ENCODE results near the gene PAPPA2.

PAPPA2 gene

GRCh38 chr1:176540428-176540827 is 77.5 kb downstream of the PAPPA2 start:
- Histone ChIP-seq H3K9me3 (ENCODE audit: control insufficient read depth, insufficient read depth, low read depth, low read length) (no peaks in the 10 kb centered on the region), H3K27ac (ENCODE audit: extremely low read depth, low read depth, low read length) (no peak overlapping the region), H3K36me3 (ENCODE audit: control insufficient read depth in 2 of 2, insufficient read depth in 1 of 2, low read length in 2 of 2) (no peaks in the 10 kb centered on the region), H3K4me3 (ENCODE audit: low read depth, low read length) (no peak overlapping the region), H3K4me1 (ENCODE audit: control insufficient read depth, insufficient read depth, low read length) (no peaks in the 10 kb centered on the region)
- CTCF ChIA-PET = interaction anchor here (0.7 to 1.5 kb wide), 2 partner anchors 20 to 263 kb away, joined by 3 to 5 read pairs; no protein-coding TSS in a partner anchor
- POLR2A ChIA-PET = no interaction called here
- no peak for TF ChIP-seq ZBTB17 (tag by site-specific recombination; IDR thresholded peaks at IDR 0.05)
- no peak for TF ChIP-seq ZNF433 (tag by site-specific recombination; IDR thresholded peaks at IDR 0.05; ENCODE audit: low read depth)
- TF ChIP-seq ZNF843 (tag by site-specific recombination; IDR thresholded peaks at IDR 0.05) = no peak
- TF ChIP-seq ZNF626 (tag by site-specific recombination; IDR thresholded peaks at IDR 0.05) = no peak
- TF ChIP-seq SP7 (tag by site-specific recombination; IDR thresholded peaks at IDR 0.05) = no peak
- TF ChIP-seq ZBTB21 (tag by site-specific recombination; IDR thresholded peaks at IDR 0.05) = no peak
- no peak for TF ChIP-seq FEZF1 (tag by site-specific recombination; IDR thresholded peaks at IDR 0.05)
- no peak for TF ChIP-seq ZBTB44 (tag by site-specific recombination; IDR thresholded peaks at IDR 0.05)
- TF ChIP-seq ZFP3 (tag by site-specific recombination; IDR thresholded peaks at IDR 0.05; ENCODE audit: low read depth) = no peak
- TF ChIP-seq, protein P1, sequence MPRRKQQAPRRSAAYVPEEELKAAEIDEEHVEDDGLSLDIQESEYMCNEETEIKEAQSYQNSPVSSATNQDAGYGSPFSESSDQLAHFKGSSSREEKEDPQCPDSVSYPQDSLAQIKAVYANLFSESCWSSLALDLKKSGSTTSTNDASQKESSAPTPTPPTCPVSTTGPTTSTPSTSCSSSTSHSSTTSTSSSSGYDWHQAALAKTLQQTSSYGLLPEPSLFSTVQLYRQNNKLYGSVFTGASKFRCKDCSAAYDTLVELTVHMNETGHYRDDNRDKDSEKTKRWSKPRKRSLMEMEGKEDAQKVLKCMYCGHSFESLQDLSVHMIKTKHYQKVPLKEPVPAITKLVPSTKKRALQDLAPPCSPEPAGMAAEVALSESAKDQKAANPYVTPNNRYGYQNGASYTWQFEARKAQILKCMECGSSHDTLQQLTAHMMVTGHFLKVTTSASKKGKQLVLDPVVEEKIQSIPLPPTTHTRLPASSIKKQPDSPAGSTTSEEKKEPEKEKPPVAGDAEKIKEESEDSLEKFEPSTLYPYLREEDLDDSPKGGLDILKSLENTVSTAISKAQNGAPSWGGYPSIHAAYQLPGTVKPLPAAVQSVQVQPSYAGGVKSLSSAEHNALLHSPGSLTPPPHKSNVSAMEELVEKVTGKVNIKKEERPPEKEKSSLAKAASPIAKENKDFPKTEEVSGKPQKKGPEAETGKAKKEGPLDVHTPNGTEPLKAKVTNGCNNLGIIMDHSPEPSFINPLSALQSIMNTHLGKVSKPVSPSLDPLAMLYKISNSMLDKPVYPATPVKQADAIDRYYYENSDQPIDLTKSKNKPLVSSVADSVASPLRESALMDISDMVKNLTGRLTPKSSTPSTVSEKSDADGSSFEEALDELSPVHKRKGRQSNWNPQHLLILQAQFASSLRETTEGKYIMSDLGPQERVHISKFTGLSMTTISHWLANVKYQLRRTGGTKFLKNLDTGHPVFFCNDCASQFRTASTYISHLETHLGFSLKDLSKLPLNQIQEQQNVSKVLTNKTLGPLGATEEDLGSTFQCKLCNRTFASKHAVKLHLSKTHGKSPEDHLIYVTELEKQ (tag by site-specific recombination; IDR thresholded peaks at IDR 0.05; ENCODE audit: borderline replicate concordance) = no peak

DNA sequence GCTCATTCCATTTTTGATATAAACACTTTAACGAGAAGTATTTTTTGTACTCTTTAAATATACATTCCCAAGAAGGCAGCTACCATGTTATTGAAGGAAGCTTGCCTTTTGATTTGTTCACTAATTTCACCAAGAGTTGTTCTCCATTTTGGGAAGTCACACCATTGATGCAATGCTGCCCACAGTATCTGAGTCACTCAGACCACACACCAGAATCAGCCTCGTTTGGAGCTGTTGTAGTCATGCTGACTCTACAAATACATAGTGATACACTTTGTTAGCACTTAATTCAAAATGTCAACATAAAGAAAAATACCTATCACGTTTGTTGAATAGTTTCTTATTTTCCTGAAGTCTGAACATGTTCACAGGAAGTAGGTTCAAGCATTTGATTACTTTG is 78.7 kb downstream of the PAPPA2 start:
- CTCF ChIA-PET = interaction anchor here (1.5 kb wide), 1 partner anchor 19 kb away, joined by 5 read pairs; no protein-coding TSS in a partner anchor
- no peaks in the 10 kb centered on the region for H3K4me1 ChIP-seq (ENCODE audit: control insufficient read depth, insufficient read depth, low read length)
- POLR2A ChIA-PET = no interaction called here
- TF ChIP-seq ZNF362 (tag by site-specific recombination; IDR thresholded peaks at IDR 0.05) = no peak
- no peak for TF ChIP-seq ZSCAN30 (tag by site-specific recombination; IDR thresholded peaks at IDR 0.05)
- no peak for TF ChIP-seq ZNF112 (tag by site-specific recombination; IDR thresholded peaks at IDR 0.05)
- no peak for TF ChIP-seq ZXDB (tag by site-specific recombination; IDR thresholded peaks at IDR 0.05)
- TF ChIP-seq ZNF449 (tag by site-specific recombination; IDR thresholded peaks at IDR 0.05) = no peak
- TF ChIP-seq, protein P2, sequence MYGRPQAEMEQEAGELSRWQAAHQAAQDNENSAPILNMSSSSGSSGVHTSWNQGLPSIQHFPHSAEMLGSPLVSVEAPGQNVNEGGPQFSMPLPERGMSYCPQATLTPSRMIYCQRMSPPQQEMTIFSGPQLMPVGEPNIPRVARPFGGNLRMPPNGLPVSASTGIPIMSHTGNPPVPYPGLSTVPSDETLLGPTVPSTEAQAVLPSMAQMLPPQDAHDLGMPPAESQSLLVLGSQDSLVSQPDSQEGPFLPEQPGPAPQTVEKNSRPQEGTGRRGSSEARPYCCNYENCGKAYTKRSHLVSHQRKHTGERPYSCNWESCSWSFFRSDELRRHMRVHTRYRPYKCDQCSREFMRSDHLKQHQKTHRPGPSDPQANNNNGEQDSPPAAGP (tag by site-specific recombination; IDR thresholded peaks at IDR 0.05) = no peak
- no peak for TF ChIP-seq ZNF214 (tag by site-specific recombination; IDR thresholded peaks at IDR 0.05; ENCODE audit: borderline replicate concordance)
- TF ChIP-seq ZNF785 (tag by site-specific recombination; IDR thresholded peaks at IDR 0.05) = no peak
- no peak for TF ChIP-seq ZBTB8A (tag by site-specific recombination; IDR thresholded peaks at IDR 0.05)
- TF ChIP-seq GLIS1 (tag by site-specific recombination; IDR thresholded peaks at IDR 0.05) = no peak
- no peak for TF ChIP-seq ZNF18 (tag by site-specific recombination; IDR thresholded peaks at IDR 0.05)
- no peak for TF ChIP-seq PRDM6 (tag by site-specific recombination; IDR thresholded peaks at IDR 0.05)
- no peaks in the 10 kb centered on the region for H3K36me3 ChIP-seq (ENCODE audit: control insufficient read depth in 2 of 2, insufficient read depth in 1 of 2, low read length in 2 of 2)
- no peak overlapping the region for H3K27ac ChIP-seq (ENCODE audit: extremely low read depth, low read depth, low read length)
- H3K4me3 ChIP-seq (ENCODE audit: low read depth, low read length) = no peak overlapping the region
- H3K9me3 ChIP-seq (ENCODE audit: control insufficient read depth, insufficient read depth, low read depth, low read length) = no peaks in the 10 kb centered on the region
